Trophoblast cell (in vitro differentiated cells and primary cell): ENCODE measurements around the gene STIM1.

Source experiments
- DNase-seq, 2 donors: peaks; one replicate each; pipeline ENCODE4 v3.0.0-alpha.2; 2016
- H2AFZ ChIP-seq: 2 replicates; pipeline ENCODE4 v1.6.1; 2013; ENCODE audit warnings: low read length, moderate library complexity, mild to moderate bottlenecking; ENCODE audit not compliant: insufficient read depth, poor library complexity
- H2AK5ac ChIP-seq: 2 replicates; pipeline ENCODE4 v1.6.1; 2013; ENCODE audit warnings: mild to moderate bottlenecking, low read length
- H2BK120ac ChIP-seq: 2 replicates; pipeline ENCODE4 v1.6.1; 2013; ENCODE audit warnings: low read length, mild to moderate bottlenecking, moderate library complexity; ENCODE audit not compliant: insufficient read depth, poor library complexity
- H2BK12ac ChIP-seq: 2 replicates; pipeline ENCODE4 v1.6.1; 2013; ENCODE audit warnings: mild to moderate bottlenecking, low read length, moderate library complexity
- H2BK5ac ChIP-seq: 2 replicates; pipeline ENCODE4 v1.6.1; 2013; ENCODE audit warnings: low read length, low read depth, moderate library complexity, mild to moderate bottlenecking; ENCODE audit not compliant: poor library complexity
- H3K14ac ChIP-seq: 2 replicates; pipeline ENCODE4 v1.6.1; 2013; ENCODE audit warnings: mild to moderate bottlenecking, low read length
- H3K18ac ChIP-seq: 2 replicates; pipeline ENCODE4 v1.6.1; 2013; ENCODE audit warnings: mild to moderate bottlenecking, low read length
- H3K23ac ChIP-seq: 2 replicates; pipeline ENCODE4 v1.6.1; 2013; ENCODE audit warnings: low read length
- H3K27ac ChIP-seq: 2 replicates; pipeline ENCODE4 v1.5.1; 2013; ENCODE audit warnings: low read depth, mild to moderate bottlenecking, inconsistent platforms, low read length, moderate library complexity
- H3K27me3 ChIP-seq: 2 replicates; pipeline ENCODE4 v1.6.1; 2013; ENCODE audit warnings: inconsistent platforms, mild to moderate bottlenecking, low read length, moderate library complexity; ENCODE audit not compliant: insufficient read depth
- H3K36me3 ChIP-seq, 2 experiments: 1 replicate in 1 of 2; 2 replicates in 1 of 2; pipeline ENCODE4 v1.6.1; 2013; ENCODE audit warnings: low read length in 2 of 2, mild to moderate bottlenecking in 2 of 2, moderate library complexity in 1 of 2; ENCODE audit not compliant: insufficient read depth in 2 of 2, control insufficient read depth in 1 of 2
- H3K4ac ChIP-seq: 2 replicates; pipeline ENCODE4 v1.6.1; 2013; ENCODE audit warnings: low read depth, mild to moderate bottlenecking, low read length, moderate library complexity
- H3K4me1 ChIP-seq, 2 experiments: 1 replicate in 1 of 2; 2 replicates in 1 of 2; pipeline ENCODE4 v1.6.1; 2013; ENCODE audit warnings: low read length in 2 of 2, mild to moderate bottlenecking in 2 of 2, moderate library complexity in 1 of 2; ENCODE audit not compliant: insufficient read depth in 2 of 2, control insufficient read depth in 1 of 2
- H3K4me2 ChIP-seq: 2 replicates; pipeline ENCODE4 v1.6.1; 2013; ENCODE audit warnings: inconsistent platforms, mild to moderate bottlenecking, low read length, moderate library complexity
- H3K4me3 ChIP-seq: 2 replicates; pipeline ENCODE4 v1.5.1; 2013; ENCODE audit warnings: mild to moderate bottlenecking, low read depth, low read length, inconsistent platforms
- H3K79me1 ChIP-seq: one replicate; pipeline ENCODE4 v1.6.1; 2013; ENCODE audit warnings: low read length
- H3K79me2 ChIP-seq: 2 replicates; pipeline ENCODE4 v1.6.1; 2013; ENCODE audit warnings: low read length, mild to moderate bottlenecking; ENCODE audit not compliant: control insufficient read depth, insufficient read depth, poor library complexity
- H3K9ac ChIP-seq: 2 replicates; pipeline ENCODE4 v1.6.1; 2013; ENCODE audit warnings: mild to moderate bottlenecking, low read length
- H3K9me3 ChIP-seq: 2 replicates; pipeline ENCODE4 v1.6.1; 2013; ENCODE audit warnings: low read depth, mild to moderate bottlenecking, control low read depth, inconsistent platforms, low read length; ENCODE audit not compliant: insufficient read depth
- H4K12ac ChIP-seq: 2 replicates; pipeline ENCODE4 v1.6.1; 2013; ENCODE audit warnings: low read depth, mild to moderate bottlenecking, low read length, moderate library complexity
- H4K8ac ChIP-seq: 2 replicates; pipeline ENCODE4 v1.6.1; 2013; ENCODE audit warnings: low read depth, mild to moderate bottlenecking, low read length, moderate library complexity
- H4K91ac ChIP-seq: one replicate; pipeline ENCODE4 v1.6.1; 2013; ENCODE audit warnings: low read depth, mild to moderate bottlenecking, low read length, moderate library complexity
- WGBS: extraction: QIAGEN DNeasy Blood & Tissue Kit; methylation state at CpG from one replicate; pipeline ENCODE4 v1.1.7; 2013; ENCODE audit warnings: missing lambda C conversion rate; ENCODE audit not compliant: insufficient read length, insufficient coverage; ENCODE audit errors: extremely low coverage; 5-methylcytosine and 5-hydroxymethylcytosine counted together

Gene STIM1

DNA sequence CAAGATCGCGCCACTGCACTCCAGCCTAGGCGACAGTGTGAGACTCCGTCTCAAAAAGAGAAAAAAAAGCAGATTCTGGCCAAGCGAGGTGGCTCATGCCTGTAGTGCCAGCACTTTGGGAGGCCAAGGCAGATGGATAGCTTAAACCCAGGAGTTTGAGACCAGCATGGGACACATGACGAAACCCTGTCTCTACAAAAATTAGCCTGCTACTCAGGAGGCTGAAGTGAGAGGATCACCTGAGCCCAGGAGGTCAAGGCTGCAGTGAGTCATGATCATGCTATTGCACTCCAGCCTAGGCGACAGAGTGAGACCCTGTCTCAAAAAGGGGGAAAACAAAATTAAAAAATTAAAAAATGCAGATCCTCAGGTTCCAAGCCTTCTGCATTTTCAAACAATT is 33.2 kb upstream of the STIM1 start:
- no peak overlapping the region for H2AK5ac ChIP-seq
- no peak overlapping the region for H4K8ac ChIP-seq
- no peak overlapping the region for H3K4me2 ChIP-seq
- no peak overlapping the region for H3K18ac ChIP-seq
- no peak overlapping the region for H3K9ac ChIP-seq
- H2AFZ ChIP-seq = no peak overlapping the region
- no peaks in the 10 kb centered on the region for H3K9me3 ChIP-seq
- no peak overlapping the region for H2BK120ac ChIP-seq
- H4K12ac ChIP-seq = no peak overlapping the region
- H3K27me3 ChIP-seq = no peaks in the 10 kb centered on the region
- H3K14ac ChIP-seq = no peak overlapping the region
- H3K23ac ChIP-seq = no peak overlapping the region
- WGBS = no CpG with 5 or more reads among the region's 7 CpGs
- peaks cover 0 to under 1% of the 10 kb centered on the region in 2 experiments for H3K4me1 ChIP-seq
- H3K79me1 ChIP-seq = no peaks in the 10 kb centered on the region
- no peak overlapping the region for H4K91ac ChIP-seq
- no peaks in the 10 kb centered on the region for H3K79me2 ChIP-seq
- H3K36me3 ChIP-seq = peaks cover 16 to 25% of the 10 kb centered on the region in 2 experiments
- no peak overlapping the region for H2BK5ac ChIP-seq
- no peak overlapping the region for H3K4ac ChIP-seq
- no peak overlapping the region for H2BK12ac ChIP-seq
- H3K4me3 ChIP-seq = no peak overlapping the region
- no peak overlapping the region for H3K27ac ChIP-seq
- DNase-seq = peak; percentile 72 to 75

DNA sequence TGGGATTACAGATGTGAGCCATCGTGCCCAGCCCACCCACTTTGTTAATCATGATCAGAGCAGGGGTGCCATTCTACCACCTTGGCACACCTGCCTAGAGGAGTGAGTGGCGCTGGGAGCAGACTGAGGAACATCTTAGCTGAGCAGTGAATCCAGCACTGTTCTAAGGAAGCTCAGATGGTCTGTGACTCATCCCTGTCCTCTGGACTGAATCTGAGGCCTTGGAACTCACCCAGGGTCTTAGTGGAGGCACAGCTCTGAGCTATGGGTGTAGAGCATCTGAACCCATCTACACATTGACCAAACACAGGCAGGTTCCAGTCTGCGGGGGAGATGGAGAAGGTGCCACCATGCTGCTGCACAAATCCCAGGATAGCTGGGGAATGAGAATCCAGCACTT is 32.2 kb upstream of the STIM1 start:
- Histone ChIP-seq H3K36me3 (peaks cover 24 to 34% of the 10 kb centered on the region in 2 experiments), H3K23ac (no peak overlapping the region), H2BK12ac (no peak overlapping the region), H2AK5ac (no peak overlapping the region), H3K79me1 (no peaks in the 10 kb centered on the region), H3K18ac (no peak overlapping the region), H3K4me2 (no peak overlapping the region), H3K4me3 (no peak overlapping the region), H3K14ac (no peak overlapping the region), H4K8ac (no peak overlapping the region), H3K4me1 (no peaks in the 10 kb centered on the region), H4K91ac (no peak overlapping the region), H4K12ac (no peak overlapping the region), H3K27me3 (no peaks in the 10 kb centered on the region), H3K9me3 (no peaks in the 10 kb centered on the region), H3K4ac (no peak overlapping the region), H3K79me2 (no peaks in the 10 kb centered on the region), H3K27ac (no peak overlapping the region), H2AFZ (no peak overlapping the region), H2BK5ac (no peak overlapping the region), H2BK120ac (no peak overlapping the region), H3K9ac (no peak overlapping the region)
- whole genome bisulfite sequencing = no CpG with 5 or more reads among the region's 3 CpGs
- no peak for DNase-seq

DNA sequence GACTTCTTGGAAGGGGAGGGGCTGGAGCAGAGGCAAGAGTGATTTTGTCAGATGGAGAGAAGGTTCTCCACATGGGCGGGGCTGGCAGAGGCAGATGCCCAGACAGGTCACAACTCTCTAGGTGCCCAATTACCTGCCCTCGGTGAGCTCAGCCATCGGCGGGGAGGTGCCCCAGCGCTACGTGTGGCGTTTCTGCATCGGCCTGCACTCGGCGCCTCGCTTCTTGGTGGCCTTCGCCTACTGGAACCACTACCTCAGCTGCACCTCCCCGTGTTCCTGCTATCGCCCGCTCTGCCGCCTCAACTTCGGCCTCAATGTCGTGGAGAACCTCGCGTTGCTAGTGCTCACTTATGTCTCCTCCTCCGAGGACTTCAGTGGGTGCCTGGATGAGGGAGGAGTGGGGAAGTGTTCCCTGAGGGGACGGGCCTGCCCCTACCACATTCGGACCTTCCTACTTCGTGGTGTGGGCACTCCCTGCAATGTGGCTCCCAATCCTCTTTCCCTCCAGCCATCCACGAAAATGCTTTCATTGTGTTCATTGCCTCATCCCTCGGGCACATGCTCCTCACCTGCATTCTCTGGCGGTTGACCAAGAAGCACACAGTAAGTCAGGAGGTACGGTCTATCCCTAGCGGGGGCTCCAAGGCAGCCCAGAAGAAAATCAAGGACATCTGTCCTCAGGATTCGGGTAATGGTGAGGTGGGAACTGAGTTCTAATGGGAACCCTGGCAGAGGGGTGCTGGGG is 31.5 kb upstream of the STIM1 start:
- H3K4me1 ChIP-seq = no peaks in the 10 kb centered on the region
- no peak overlapping the region for H3K9ac ChIP-seq
- no peak overlapping the region for H2BK5ac ChIP-seq
- no peak overlapping the region for H3K4ac ChIP-seq
- H3K36me3 ChIP-seq = peaks cover 24 to 34% of the 10 kb centered on the region in 2 experiments
- no peaks in the 10 kb centered on the region for H3K79me2 ChIP-seq
- H3K18ac ChIP-seq = no peak overlapping the region
- H4K8ac ChIP-seq = no peak overlapping the region
- H4K12ac ChIP-seq = no peak overlapping the region
- no peak overlapping the region for H2BK12ac ChIP-seq
- H3K23ac ChIP-seq = no peak overlapping the region
- H3K14ac ChIP-seq = no peak overlapping the region
- DNase-seq = no peak
- no peak overlapping the region for H3K4me3 ChIP-seq
- no peaks in the 10 kb centered on the region for H3K9me3 ChIP-seq
- no CpG with 5 or more reads among the region's 30 CpGs for WGBS
- H3K27ac ChIP-seq = no peak overlapping the region
- no peak overlapping the region for H2AFZ ChIP-seq
- no peaks in the 10 kb centered on the region for H3K79me1 ChIP-seq
- no peak overlapping the region for H4K91ac ChIP-seq
- H2AK5ac ChIP-seq = no peak overlapping the region
- no peak overlapping the region for H2BK120ac ChIP-seq
- H3K4me2 ChIP-seq = no peak overlapping the region
- no peaks in the 10 kb centered on the region for H3K27me3 ChIP-seq

DNA sequence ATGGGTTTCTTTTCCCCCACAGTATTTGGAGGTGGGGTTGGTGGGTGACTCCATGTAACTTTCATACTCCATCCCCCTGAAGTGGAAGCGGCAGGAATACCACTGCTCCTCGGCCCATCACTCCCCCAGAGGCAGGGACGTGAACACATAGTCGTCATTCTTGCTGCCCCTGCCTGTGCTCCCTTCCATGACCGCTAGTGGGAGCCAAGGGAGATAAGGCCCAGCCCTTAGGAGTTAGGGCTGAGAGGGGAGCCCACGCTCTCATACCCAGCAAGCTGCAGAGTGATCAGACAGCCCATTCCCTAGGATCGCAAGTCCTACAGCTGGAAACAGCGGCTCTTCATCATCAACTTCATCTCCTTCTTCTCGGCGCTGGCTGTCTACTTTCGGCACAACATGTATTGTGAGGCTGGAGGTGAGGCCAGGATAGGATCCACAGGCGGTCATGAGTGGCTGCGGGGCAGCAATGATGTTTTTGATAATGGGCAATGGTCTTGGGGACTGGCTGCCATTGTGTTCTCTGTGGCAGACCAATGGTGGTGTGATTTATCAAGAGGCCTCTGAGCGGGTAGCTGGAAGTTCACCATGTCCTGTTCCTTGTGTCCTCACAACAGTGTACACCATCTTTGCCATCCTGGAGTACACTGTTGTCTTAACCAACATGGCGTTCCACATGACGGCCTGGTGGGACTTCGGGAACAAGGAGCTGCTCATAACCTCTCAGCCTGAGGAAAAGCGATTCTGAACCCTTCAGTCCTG is 30.6 kb upstream of the STIM1 start:
- H3K9me3 ChIP-seq = no peaks in the 10 kb centered on the region
- H2BK12ac ChIP-seq = no peak overlapping the region
- H3K14ac ChIP-seq = no peak overlapping the region
- DNase-seq = peak; percentile 63 to 78
- H3K4me2 ChIP-seq = no peak overlapping the region
- H3K4me1 ChIP-seq = no peaks in the 10 kb centered on the region
- no peak overlapping the region for H2AFZ ChIP-seq
- no peak overlapping the region for H4K91ac ChIP-seq
- H3K79me1 ChIP-seq = no peaks in the 10 kb centered on the region
- H3K23ac ChIP-seq = no peak overlapping the region
- H3K36me3 ChIP-seq = peaks cover 25 to 34% of the 10 kb centered on the region in 2 experiments
- H3K27ac ChIP-seq = no peak overlapping the region
- H3K79me2 ChIP-seq = no peaks in the 10 kb centered on the region
- H3K4me3 ChIP-seq = no peak overlapping the region
- H2BK120ac ChIP-seq = no peak overlapping the region
- H3K27me3 ChIP-seq = no peaks in the 10 kb centered on the region
- H3K18ac ChIP-seq = no peak overlapping the region
- no peak overlapping the region for H3K4ac ChIP-seq
- no peak overlapping the region for H4K8ac ChIP-seq
- H2BK5ac ChIP-seq = no peak overlapping the region
- no peak overlapping the region for H4K12ac ChIP-seq
- H3K9ac ChIP-seq = no peak overlapping the region
- H2AK5ac ChIP-seq = no peak overlapping the region
- WGBS = no CpG with 5 or more reads among the region's 18 CpGs
